Progenitor cell of endocrine pancreas (in vitro differentiated cells): ENCODE data around the gene PPARA. TPM values are rescaled to one million over a fixed set of nuclear protein-coding genes. Genes with fewer than 3 reads are reported as not detected.

Source experiments
- DNase-seq: peaks from one replicate; pipeline ENCODE4 v3.0.0; 2021; ENCODE audit warnings: low spot score; ENCODE audit not compliant: unreplicated experiment
- H3K27ac Mint-ChIP-seq: 2 replicates; pipeline ENCODE4 v1.8.0; 2021; ENCODE audit warnings: mild to moderate bottlenecking, moderate library complexity, mixed read lengths
- H3K27me3 Mint-ChIP-seq: 2 replicates; pipeline ENCODE4 v1.8.0; 2021; ENCODE audit warnings: mixed read lengths
- H3K36me3 Mint-ChIP-seq: 2 replicates; pipeline ENCODE4 v1.8.0; 2022; ENCODE audit warnings: mixed read lengths; ENCODE audit not compliant: insufficient read depth
- H3K4me1 Mint-ChIP-seq: 2 replicates; pipeline ENCODE4 v1.8.0; 2021; ENCODE audit warnings: low read depth, mixed read lengths
- H3K4me3 Mint-ChIP-seq: 2 replicates; pipeline ENCODE4 v1.8.0; 2021; ENCODE audit warnings: low read depth, mild to moderate bottlenecking, moderate library complexity, mixed read lengths
- H3K9me3 Mint-ChIP-seq: 2 replicates; pipeline ENCODE4 v1.8.0; 2021; ENCODE audit warnings: low read depth, mixed read lengths
- total RNA-seq: library from RNA; stranded (reverse); gene quantifications from 2 replicates; pipeline ENCODE4 v1.2.1, GENCODE V29; 2021
- TF ChIP-seq, protein P1 (sequence below): fragments of 200-600 bp; sonication (generic); IDR thresholded peaks from one replicate; pipeline ENCODE4 v1.5.0; 2021; ENCODE audit warnings: antibody characterized with exemption, mild to moderate bottlenecking; ENCODE audit not compliant: unreplicated experiment

Gene PPARA
- total RNA-seq, 1 donor from 2014 or later: 33.5 TPM

DNA sequence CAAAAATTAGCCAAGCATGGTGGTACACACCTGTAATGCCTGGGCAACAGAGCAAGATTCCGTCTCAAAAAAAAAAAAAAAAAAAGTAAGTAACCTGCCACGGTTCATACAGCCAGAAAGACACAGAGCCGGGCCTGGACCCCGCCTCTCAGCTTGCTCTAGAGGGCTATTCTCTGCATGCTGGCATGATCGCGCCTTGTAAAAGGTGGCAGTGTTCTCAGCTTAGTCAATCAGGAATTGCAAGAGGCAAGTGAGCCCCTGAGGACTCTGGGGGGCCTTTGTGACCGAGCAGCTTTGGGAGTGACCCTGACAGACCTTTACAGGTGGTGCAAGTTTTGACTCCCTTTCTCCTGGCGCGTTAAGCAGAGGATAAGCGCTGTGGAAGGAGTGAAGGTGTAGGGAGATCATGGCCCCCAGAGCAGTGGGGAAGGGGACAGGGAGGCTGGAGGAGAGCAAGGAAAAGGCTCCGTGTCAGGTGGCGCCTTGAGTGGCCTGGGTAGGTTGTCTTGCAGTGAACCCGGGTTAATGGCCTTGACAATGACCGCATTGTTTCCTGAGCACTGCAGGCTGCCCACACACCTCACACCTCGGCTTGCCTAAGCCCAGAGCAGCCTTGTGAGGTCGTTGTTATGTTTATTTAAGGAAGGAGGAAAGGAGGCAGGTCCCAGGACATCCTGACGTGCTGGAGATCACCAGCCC is 50.9 kb downstream of the PPARA start:
- TF ChIP-seq, protein P1, sequence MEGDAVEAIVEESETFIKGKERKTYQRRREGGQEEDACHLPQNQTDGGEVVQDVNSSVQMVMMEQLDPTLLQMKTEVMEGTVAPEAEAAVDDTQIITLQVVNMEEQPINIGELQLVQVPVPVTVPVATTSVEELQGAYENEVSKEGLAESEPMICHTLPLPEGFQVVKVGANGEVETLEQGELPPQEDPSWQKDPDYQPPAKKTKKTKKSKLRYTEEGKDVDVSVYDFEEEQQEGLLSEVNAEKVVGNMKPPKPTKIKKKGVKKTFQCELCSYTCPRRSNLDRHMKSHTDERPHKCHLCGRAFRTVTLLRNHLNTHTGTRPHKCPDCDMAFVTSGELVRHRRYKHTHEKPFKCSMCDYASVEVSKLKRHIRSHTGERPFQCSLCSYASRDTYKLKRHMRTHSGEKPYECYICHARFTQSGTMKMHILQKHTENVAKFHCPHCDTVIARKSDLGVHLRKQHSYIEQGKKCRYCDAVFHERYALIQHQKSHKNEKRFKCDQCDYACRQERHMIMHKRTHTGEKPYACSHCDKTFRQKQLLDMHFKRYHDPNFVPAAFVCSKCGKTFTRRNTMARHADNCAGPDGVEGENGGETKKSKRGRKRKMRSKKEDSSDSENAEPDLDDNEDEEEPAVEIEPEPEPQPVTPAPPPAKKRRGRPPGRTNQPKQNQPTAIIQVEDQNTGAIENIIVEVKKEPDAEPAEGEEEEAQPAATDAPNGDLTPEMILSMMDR: no peak
- Mint-ChIP-seq H3K36me3 (peaks cover 34% of the 10 kb centered on the region), H3K27ac (peak overlapping the region; percentile 93), H3K4me3 (no peak overlapping the region), H3K27me3 (no peaks in the 10 kb centered on the region), H3K9me3 (peaks cover 3% of the 10 kb centered on the region), H3K4me1 (peaks cover 12% of the 10 kb centered on the region)
- DNase-seq: no peak

DNA sequence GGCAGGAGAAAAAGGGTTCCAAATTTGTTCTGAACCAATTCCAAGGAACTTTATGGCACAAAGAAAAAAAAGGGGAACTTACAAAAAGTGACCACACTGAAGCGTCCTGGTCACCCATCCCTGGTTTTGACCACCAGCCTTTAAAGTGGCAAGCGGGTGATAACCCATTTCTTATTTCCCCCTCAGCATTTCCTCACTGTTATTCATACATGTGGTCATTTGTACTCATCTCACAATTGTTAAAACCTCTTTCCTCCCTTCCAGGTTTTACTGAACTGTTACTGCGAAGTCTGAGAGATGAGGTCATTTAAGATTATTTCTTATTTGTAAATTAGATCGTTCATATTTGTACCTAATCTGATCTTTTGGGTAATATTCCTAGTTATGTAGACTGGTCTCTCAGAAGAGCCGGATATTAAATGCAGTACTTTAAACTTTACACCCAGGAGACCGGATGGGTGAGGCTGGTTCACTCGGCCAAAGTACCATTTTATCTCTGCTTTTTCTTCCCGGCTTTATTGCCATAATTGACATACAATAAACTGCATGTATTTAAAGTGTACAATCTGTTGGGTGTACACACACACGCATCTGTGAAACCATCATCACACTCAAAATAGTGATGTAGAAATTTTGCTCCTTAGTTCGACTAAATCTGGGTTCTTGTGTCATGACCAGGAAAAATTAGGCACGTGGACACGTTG is 52.7 kb downstream of the PPARA start:
- Mint-ChIP-seq H3K27me3 (no peaks in the 10 kb centered on the region), H3K4me1 (peaks cover 9% of the 10 kb centered on the region), H3K9me3 (peaks cover 3% of the 10 kb centered on the region), H3K36me3 (peaks cover 34% of the 10 kb centered on the region), H3K4me3 (no peak overlapping the region), H3K27ac (no peak overlapping the region)
- DNase-seq: no peak
- TF ChIP-seq, protein P1: no peak

DNA sequence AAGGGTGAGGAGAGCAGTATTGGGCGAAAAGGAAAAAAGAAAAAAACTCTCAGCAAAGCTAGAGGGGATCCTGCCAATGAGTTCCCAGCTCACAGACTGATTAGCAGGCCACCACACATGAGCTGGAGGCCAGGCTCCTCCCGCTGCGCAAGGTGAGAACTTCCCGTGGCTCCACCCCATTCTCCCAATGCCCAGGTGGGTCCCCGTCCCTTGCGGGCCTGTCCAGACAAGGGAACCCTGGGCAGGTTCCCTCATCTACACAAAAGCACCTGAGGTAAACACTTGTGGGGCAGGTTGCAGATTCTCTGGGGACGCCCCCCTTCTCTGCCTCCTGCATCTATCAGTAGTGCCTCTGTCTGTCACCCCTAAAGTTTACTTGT is 53.3 kb downstream of the PPARA start:
- Mint-ChIP-seq H3K4me3 (no peak overlapping the region), H3K27ac (no peak overlapping the region), H3K36me3 (peaks cover 37% of the 10 kb centered on the region), H3K4me1 (peaks cover 9% of the 10 kb centered on the region), H3K27me3 (no peaks in the 10 kb centered on the region), H3K9me3 (peaks cover 6% of the 10 kb centered on the region)
- TF ChIP-seq, protein P1: no peak
- DNase-seq: no peak

DNA sequence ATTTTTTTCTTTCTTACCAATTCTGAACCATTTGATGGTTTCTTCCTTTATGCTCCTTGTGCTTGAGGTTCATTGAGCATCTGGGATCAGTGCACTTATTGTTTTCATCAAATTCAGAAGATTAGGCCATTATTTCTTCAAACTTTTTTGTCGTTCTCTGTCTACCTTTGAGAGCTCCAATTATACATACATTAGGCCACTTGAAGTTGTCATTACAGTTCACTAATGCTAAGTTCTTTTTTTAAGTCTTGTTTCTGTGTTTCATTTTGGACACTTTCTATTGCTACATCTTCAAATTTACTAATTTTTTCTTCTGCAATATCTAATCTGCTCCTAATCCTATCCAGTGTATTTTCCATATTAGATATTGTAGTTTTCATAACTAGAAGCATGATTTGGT is 58.9 kb downstream of the PPARA start:
- H3K27ac Mint-ChIP-seq: no peak overlapping the region
- no peaks in the 10 kb centered on the region for H3K27me3 Mint-ChIP-seq
- no peak for DNase-seq
- TF ChIP-seq, protein P1: no peak
- H3K4me1 Mint-ChIP-seq: no peaks in the 10 kb centered on the region
- H3K9me3 Mint-ChIP-seq: peaks cover 22% of the 10 kb centered on the region
- H3K4me3 Mint-ChIP-seq: no peak overlapping the region
- H3K36me3 Mint-ChIP-seq: peaks cover 66% of the 10 kb centered on the region

DNA sequence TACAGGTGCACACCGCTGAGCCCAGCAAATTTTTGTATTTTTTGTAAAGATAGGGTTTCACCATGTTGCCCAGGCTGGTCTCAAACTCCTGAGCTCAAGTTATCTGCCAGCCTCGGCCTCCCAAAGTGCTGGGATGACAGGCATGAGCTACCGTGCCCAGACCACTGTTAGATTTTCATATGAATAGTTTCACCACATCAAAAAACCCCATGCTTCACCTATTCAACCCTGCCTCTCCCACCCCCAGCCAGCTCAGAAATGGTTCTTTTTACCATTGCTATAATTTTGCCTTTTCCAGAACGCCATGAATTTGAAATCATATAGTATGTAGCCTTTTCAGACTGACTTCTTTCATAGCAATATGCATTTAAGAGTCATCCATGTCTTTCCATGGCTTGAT is 61.9 kb downstream of the PPARA start:
- no peak overlapping the region for H3K4me3 Mint-ChIP-seq

More for the DNA sequence above, 61.9 kb downstream of the PPARA start:
- Mint-ChIP-seq H3K4me1 (no peaks in the 10 kb centered on the region), H3K36me3 (peaks cover 66% of the 10 kb centered on the region), H3K27me3 (no peaks in the 10 kb centered on the region), H3K9me3 (peaks cover 19% of the 10 kb centered on the region), H3K27ac (no peak overlapping the region)
- DNase-seq: no peak
- TF ChIP-seq, protein P1: no peak
